Measurements from ENCODE around the gene MAFB. TPM values are rescaled to one million over a fixed set of nuclear protein-coding genes. Genes with fewer than 3 reads are reported as not detected.

The MAFB gene
- total and polyA plus RNA-seq, 4 donors = 9.7 to 12.9 (median 11.4) TPM

GRCh38 chr20:40678286-40678875 is 10.7 kb downstream of the MAFB start:
- no peaks in the 10 kb centered on the region for H3K27me3 ChIP-seq (ENCODE audit: control insufficient read depth in 4 of 4, insufficient read depth in 4 of 4, low read length in 3 of 4)
- H3K36me3 ChIP-seq (ENCODE audit: control insufficient read depth in 4 of 4, insufficient read depth in 3 of 4, low read depth in 1 of 4, low read length in 3 of 4) = no peaks in the 10 kb centered on the region
- peaks cover 11 to 49% (median 30%) of the 10 kb centered on the region in 4 donors for H3K4me1 ChIP-seq (ENCODE audit: control insufficient read depth in 4 of 4, insufficient read depth in 4 of 4, low read length in 3 of 4)
- H3K27ac ChIP-seq (ENCODE audit: low read depth in 1 of 2, low read length in 2 of 2) = no peak overlapping the region
- WGBS = 64% methylated on average over 3 of the region's 3 CpGs
- H3K4me3 ChIP-seq (ENCODE audit: low read depth in 1 of 3, low read length in 3 of 3) = no peak overlapping the region
- no peaks in the 10 kb centered on the region for H3K9me3 ChIP-seq (ENCODE audit: control insufficient read depth in 4 of 4, low read length in 3 of 4)
- no peak for DNase-seq (ENCODE audit: low spot score)
- no peak overlapping the region for H3K9ac ChIP-seq (ENCODE audit: low read depth in 1 of 2, low read length in 2 of 2)
- no peak for TF ChIP-seq HNF4A (conservative IDR thresholded peaks at IDR 0.05)

DNA sequence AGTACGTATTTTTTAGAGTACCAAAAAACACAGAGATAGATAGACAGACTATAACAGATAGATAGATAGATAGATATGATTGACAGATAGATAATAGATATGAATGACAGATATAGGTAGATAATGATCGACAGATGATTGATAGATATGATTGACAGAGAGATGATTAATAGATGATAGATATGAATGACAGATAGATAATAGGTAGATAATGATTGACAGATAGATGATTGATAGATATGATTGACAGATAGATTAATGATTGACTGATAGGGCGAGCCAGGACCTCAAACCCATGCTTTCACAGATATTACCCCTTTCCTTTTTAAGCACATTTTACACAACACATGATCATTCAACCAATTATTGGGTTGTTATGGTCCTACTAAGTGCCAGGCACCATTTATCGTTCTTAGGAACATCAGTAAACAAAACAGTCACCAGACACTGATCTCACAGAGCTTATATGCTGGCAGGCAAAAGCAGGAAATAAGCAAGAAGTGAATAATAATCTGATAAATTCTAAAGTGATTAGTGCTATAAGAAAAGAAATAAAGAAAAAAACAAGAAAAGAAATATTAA is 11.6 kb downstream of the MAFB start:
- Histone ChIP-seq H3K36me3 (ENCODE audit: control insufficient read depth in 4 of 4, insufficient read depth in 3 of 4, low read depth in 1 of 4, low read length in 3 of 4) (no peaks in the 10 kb centered on the region), H3K9me3 (ENCODE audit: control insufficient read depth in 4 of 4, low read length in 3 of 4) (no peaks in the 10 kb centered on the region), H3K27me3 (ENCODE audit: control insufficient read depth in 4 of 4, insufficient read depth in 4 of 4, low read length in 3 of 4) (no peaks in the 10 kb centered on the region), H3K27ac (ENCODE audit: low read depth in 1 of 2, low read length in 2 of 2) (no peak overlapping the region), H3K4me3 (ENCODE audit: low read depth in 1 of 3, low read length in 3 of 3) (no peak overlapping the region), H3K4me1 (ENCODE audit: control insufficient read depth in 4 of 4, insufficient read depth in 4 of 4, low read length in 3 of 4) (peaks cover 11 to 43% (median 25%) of the 10 kb centered on the region in 4 donors), H3K9ac (ENCODE audit: low read depth in 1 of 2, low read length in 2 of 2) (no peak overlapping the region)
- no peak for TF ChIP-seq FOXA1 (IDR thresholded peaks at IDR 0.05)
- no peak for TF ChIP-seq SP1 (IDR thresholded peaks at IDR 0.05)
- no peak for TF ChIP-seq HNF4A (conservative IDR thresholded peaks at IDR 0.05)
- TF ChIP-seq GABPA (IDR thresholded peaks at IDR 0.05 in 1 of 2, conservative IDR thresholded peaks at IDR 0.05 in 1 of 2) = no peak
- no peak for TF ChIP-seq RAD21 (IDR thresholded peaks at IDR 0.05)
- TF ChIP-seq, protein P1, sequence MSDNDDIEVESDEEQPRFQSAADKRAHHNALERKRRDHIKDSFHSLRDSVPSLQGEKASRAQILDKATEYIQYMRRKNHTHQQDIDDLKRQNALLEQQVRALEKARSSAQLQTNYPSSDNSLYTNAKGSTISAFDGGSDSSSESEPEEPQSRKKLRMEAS (IDR thresholded peaks at IDR 0.05) = no peak
- no peak for TF ChIP-seq TAF1 (conservative IDR thresholded peaks at IDR 0.05)
- WGBS = 83% methylated on average over 4 of the region's 4 CpGs
- no peak for DNase-seq (ENCODE audit: low spot score)

- WGBS = 51% methylated on average over 7 of the region's 7 CpGs
- peak overlapping the region in 1 of 2 donors; percentile 10 for H3K27ac ChIP-seq (ENCODE audit: low read depth in 1 of 2, low read length in 2 of 2)
- H3K4me1 ChIP-seq (ENCODE audit: control insufficient read depth in 4 of 4, insufficient read depth in 4 of 4, low read length in 3 of 4) = peaks cover 6 to 35% (median 18%) of the 10 kb centered on the region in 4 donors
- no peak overlapping the region for H3K4me3 ChIP-seq (ENCODE audit: low read depth in 1 of 3, low read length in 3 of 3)
- H3K27me3 ChIP-seq (ENCODE audit: control insufficient read depth in 4 of 4, insufficient read depth in 4 of 4, low read length in 3 of 4) = no peaks in the 10 kb centered on the region
- DNase-seq (ENCODE audit: low spot score) = no peak
- H3K9ac ChIP-seq (ENCODE audit: low read depth in 1 of 2, low read length in 2 of 2) = no peak overlapping the region
- no peak for TF ChIP-seq TAF1 (conservative IDR thresholded peaks at IDR 0.05)
- TF ChIP-seq, protein P1 (IDR thresholded peaks at IDR 0.05) = no peak
- TF ChIP-seq EGR1 (IDR thresholded peaks at IDR 0.05; ENCODE audit: low read depth in 2 of 2) = no peak
- TF ChIP-seq JUND (IDR thresholded peaks at IDR 0.05) = no peak
- no peak for TF ChIP-seq FOXA1 (IDR thresholded peaks at IDR 0.05)
- no peak for TF ChIP-seq NR2F2 (IDR thresholded peaks at IDR 0.05)
- TF ChIP-seq SP1 (IDR thresholded peaks at IDR 0.05) = no peak
- TF ChIP-seq HNF4A (conservative IDR thresholded peaks at IDR 0.05) = no peak
- TF ChIP-seq, protein P2, sequence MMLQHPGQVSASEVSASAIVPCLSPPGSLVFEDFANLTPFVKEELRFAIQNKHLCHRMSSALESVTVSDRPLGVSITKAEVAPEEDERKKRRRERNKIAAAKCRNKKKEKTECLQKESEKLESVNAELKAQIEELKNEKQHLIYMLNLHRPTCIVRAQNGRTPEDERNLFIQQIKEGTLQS (IDR thresholded peaks at IDR 0.05) = no peak
- no peaks in the 10 kb centered on the region for H3K36me3 ChIP-seq (ENCODE audit: control insufficient read depth in 4 of 4, insufficient read depth in 3 of 4, low read depth in 1 of 4, low read length in 3 of 4)
- no peaks in the 10 kb centered on the region for H3K9me3 ChIP-seq (ENCODE audit: control insufficient read depth in 4 of 4, low read length in 3 of 4)
Measured at GRCh38 chr20:40676491-40677269, 12.4 kb downstream of the MAFB start.

Data from liver (tissue), 9 donors.